Testis (tissue), 2 donors: Measurements from ENCODE around the gene KCTD14.

Source experiments
- CTCF ChIP-seq, 3 experiments: fragments of 450-650 bp in 2 of 3; fragments of 200-600 bp in 1 of 3; sonication (generic) in 1 of 3; IDR thresholded peaks; one replicate each; pipeline ENCODE4 v1.5.1; 2016 to 2019; ENCODE audit warnings: antibody characterized with exemption in 3 of 3, mild to moderate bottlenecking in 2 of 3, moderate library complexity in 1 of 3
- POLR2A ChIP-seq: fragments of 450-650 bp; IDR thresholded peaks from one replicate; pipeline ENCODE4 v1.6.1; 2017; ENCODE audit warnings: antibody characterized with exemption, mild to moderate bottlenecking, moderate library complexity

- TF ChIP-seq CTCF (IDR thresholded peaks at IDR 0.05) = no peak
- no peak for TF ChIP-seq POLR2A
These were observed 39.6 kb upstream of the KCTD14 start for GRCh38 chr11:78062671-78063070.
